CD4-positive, alpha-beta T cell treated with Interleukin-21 for 1 hour (primary cell): ENCODE results near the gene ADAMTS1.

ENCODE experiments used
- DNase-seq: peaks from one replicate; pipeline ENCODE4 v3.0.0-alpha.2; 2020

Gene ADAMTS1

GRCh38 chr21:26812173-26812572 is 33.0 kb downstream of the ADAMTS1 start:
- DNase-seq = no peak

DNA sequence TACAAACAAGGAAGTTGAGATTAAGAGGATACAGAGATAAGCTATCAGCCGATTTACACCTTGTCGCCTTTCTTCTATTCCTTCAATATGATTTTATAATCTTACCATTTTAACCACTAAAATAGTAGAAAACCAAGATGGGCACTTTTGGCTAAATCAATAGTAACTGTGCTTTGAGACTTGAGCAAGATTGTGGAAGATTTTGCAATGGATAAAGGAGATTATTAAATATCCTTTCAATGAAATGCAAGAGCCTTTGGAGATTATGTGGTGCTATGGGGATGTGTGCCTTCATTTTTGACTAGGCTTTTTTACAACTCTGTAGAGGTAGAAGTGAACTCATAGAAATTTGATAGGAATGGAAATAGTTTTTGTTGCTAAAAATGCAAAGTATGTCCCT is 33.7 kb downstream of the ADAMTS1 start:
- DNase-seq = no peak

- no peak for DNase-seq
Measured at GRCh38 chr21:26810676-26811415, 34.4 kb downstream of the ADAMTS1 start.

DNA sequence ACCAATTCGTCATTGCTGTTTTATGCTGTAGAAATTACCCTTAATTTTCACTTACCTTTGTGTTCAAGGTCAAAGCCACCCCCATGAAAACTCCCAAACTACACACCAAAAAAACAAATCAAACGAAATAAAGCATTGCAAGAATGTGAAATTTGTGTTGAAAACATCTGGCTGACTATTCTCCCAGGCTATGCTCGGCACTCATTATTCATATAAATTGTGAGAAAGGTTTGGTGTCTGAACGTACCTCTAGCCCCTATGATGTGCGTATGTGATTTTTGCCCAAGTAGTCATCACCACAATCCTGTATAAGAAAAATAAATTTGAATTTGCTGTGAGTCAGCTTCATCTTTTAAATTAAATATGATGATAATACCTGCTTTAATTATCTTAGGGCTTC is 34.9 kb downstream of the ADAMTS1 start:
- no peak for DNase-seq

DNA sequence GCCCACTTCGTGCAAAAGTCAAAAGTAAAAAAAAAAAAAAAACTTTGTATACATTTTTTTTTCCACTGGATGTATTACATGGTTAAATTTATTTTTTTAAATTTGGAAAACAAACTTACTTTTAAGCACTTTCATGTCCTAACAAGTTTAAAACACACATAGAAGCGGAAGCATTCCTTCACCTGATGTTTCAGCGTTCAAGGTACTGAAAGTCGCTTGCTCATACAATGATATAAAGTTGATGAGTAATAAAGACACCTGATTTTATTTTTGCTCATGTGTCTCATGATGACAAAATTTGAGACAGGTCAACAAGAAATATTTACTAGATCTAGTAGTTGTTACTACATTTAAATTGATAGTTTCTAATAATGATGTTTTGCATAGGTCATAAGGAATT is 35.5 kb downstream of the ADAMTS1 start:
- DNase-seq = no peak

GRCh38 chr21:26806801-26807295 is 38.4 kb downstream of the ADAMTS1 start:
- no peak for DNase-seq

- DNase-seq = no peak
Measured at GRCh38 chr21:26804895-26805609, 40.2 kb downstream of the ADAMTS1 start.

DNA sequence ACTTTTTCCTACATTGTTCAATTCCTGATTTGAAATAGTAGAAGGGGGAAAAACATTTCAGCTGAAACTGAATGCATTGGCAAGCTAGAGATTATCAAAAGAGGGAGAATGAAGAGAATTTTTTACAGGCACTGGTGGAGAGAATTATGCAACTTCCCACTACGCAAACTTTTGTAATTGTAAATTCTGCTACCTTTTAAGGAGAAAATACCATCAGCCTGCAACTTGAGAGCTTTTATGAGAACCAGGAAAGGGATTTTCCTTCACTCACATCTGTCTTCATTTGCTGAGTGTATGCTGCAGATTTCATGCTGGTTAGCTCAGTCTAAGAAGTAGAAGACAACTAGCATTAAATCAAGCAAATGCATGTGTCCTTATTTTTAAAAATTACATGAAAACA is 43.7 kb downstream of the ADAMTS1 start:
- DNase-seq = no peak

GRCh38 chr21:26800970-26801431 is 44.2 kb downstream of the ADAMTS1 start:
- DNase-seq = no peak

DNA sequence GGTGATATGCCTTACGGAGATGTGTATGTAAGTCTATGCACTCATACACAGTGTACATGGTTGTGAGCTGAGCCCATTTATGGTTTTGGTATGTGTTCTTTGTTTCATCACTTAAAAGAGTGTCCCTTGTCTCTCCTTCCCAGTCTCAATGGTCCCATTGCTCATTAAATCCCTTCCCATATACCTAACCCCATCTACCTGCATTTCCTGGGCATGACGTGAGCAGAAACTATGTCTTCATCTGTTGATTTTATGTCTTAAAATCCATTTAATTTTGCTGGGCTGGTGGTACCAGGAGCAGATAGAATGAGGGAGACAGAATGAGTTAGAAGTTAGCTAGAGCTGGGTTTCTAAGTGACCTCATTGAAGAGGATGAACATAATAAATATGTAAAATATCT is 44.8 kb downstream of the ADAMTS1 start:
- DNase-seq = no peak

DNA sequence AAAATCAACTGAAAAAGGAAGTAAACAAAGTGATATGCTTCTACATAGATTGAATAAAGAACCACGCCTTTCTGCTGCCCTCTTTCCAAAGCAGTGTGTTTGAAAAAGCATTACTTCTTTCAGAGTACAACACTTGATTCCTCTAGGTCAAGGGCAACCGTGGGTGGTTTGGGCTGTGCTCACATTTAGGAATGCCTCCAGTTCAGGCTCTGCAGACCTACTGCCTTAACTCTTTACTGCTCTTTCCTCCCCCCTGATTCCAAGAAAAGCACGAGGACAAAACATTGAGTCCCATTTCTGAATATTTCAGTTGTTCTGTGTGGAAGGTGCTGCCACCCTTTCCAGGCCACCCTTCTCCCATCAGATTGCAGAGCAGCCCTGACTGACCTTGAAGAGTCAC is 45.2 kb downstream of the ADAMTS1 start:
- no peak for DNase-seq

DNA sequence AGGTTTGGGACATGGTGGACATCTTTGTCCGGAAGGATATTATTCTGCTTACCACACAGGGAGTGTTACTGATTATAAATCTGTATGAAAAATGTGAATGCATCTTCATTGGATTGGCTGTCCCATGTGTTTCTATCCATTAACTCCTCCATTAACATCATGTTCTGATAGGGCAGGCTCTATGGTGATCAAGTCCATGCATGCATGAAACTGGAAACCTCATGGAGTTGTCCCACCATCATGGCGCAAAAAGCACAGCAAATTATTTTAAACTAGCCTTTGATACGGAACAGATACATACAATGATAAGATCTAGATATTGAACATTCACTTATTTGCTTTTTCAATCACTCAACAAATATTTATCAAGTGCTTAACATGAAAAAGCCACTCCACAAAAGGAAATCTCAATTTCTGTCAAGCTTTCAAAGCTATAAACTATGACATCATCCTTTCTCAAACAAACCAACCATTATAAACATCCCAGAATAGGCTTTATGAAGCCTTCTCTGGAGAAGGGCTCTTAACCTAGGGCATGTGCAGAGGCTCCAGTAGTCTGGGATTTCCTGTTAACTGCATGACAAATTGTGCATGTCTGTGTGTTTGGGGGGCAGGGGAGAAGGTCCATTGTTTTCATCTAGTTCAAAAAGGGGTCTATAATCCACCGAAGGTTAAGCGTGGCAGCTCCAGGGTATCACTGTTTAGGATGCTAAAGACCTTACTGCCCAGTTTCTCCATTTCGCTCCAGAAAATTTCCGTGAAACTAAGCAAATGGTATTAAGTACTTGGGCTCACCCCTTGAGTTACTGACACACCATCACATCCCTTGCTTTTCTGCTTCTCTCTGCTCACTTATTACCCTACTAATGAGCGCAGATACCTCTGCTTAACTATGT is 46.1 kb downstream of the ADAMTS1 start:
- no peak for DNase-seq

DNA sequence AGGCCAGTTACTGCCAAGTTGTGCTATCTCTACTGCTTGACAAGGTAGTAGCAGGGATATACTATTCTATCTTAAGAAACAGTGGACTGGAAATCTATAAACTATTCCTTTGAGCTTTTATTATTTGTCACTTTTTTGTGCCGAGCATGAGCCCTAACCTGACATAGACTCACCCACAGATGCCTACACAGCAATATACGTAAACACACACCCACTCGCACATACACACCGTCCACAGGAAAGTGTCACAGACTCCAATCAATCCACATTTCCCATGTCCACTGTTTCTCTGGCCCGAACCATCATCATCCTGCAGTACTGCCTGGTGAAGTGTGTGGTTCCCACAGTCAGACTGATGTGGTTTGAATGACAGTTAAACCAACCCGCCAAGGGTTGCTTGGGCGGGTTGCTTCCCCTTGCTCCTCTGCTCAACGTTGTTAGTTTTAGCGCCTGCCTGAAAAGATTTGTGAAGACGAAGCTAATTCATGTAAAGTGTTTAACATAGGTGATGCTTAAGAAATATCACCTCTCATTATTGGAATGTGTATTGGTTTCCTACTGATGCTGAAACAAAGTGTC is 47.2 kb downstream of the ADAMTS1 start:
- DNase-seq = no peak

- DNase-seq = no peak
Measured at GRCh38 chr21:26795866-26796329, 49.3 kb downstream of the ADAMTS1 start.

DNA sequence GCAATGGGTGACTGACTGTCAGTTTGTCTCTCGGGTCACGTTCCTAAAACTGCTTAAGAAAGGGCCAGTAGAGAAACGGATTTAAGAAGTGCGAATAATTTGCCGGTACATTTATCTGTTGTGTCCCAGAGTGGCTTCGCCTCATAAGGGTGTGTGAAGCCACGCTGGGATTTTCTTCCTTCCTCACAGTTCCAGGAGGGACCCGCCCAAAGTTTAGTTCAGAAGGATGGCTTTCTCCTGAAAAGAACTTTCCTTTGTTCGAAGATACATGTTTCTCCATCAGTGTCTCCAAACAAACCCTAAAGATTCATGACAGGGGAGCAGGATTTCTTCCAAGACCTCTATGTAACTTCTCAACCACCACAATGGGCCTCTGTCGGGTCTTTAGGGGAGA is 49.8 kb downstream of the ADAMTS1 start:
- DNase-seq = no peak

- DNase-seq = no peak
Measured at GRCh38 chr21:26794597-26795411, 50.4 kb downstream of the ADAMTS1 start.

DNA sequence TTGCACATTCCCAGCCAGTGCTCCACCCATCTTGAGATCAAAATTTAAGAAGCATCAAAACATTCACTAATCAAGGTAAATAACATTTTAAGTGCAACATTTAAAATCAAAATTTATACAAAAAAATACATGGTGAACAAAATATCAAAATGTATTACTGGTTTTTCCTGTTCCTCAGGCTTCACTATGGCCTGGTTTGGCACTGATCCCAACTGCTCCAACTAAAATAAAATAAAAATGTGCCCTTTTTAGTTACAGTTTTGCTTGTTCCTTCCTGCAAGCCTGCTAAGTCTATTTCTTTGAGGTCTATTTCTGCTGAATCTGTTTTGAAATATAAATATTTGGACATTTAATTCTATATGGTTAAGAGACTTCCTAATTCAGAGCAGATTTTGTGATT is 54.9 kb downstream of the ADAMTS1 start:
- DNase-seq = no peak

DNA sequence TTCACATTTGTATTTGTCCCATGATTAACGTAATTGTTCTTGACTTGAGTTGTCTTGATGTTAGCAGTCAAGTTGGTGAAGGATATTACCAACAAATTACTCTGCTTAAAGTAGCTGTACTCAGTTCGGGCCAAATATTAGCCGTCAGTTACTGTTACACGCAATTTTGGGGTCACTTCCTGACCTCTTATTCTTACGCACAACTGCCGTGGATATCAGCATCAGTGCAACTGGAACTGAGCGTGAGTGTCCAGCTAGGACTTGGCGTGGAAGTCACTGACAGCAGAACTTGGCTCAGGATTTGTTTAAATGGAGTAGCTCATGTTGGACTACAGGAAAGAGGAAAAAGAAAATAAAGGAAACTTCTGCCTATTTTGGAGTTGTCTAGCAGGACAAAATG is 56.4 kb downstream of the ADAMTS1 start:
- DNase-seq = no peak
